ENCODE data around the gene HNRNPLL. TPM values are rescaled to one million over a fixed set of nuclear protein-coding genes. Genes with fewer than 3 reads are reported as not detected.

The HNRNPLL gene
- total RNA-seq, 2 experiments from 2014 or later, result 79.3 to 82.0 TPM

DNA sequence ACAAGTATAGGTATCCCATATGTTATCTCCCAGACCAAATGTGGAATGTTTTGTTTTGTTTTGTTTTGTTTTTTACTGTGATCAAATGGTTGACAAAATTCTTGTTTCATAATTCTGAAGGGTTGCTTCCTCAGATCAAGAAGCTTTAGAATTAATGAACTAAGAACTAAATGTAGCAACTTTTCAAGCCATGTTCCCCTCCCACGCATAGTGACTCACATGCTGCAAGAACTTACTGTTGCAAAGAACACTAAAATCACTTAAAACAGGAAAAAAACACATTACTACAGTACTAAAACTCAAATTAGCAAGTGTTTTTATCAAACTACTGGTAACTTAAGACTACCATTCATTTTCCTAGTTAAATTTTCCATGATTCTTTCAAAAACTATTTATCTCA is 30.6 kb downstream of the HNRNPLL start:
- ChIA-PET CTCF (interaction anchor here (1.2 kb wide), 1 partner anchor 176 kb away, joined by 3 read pairs; no protein-coding TSS in a partner anchor), POLR2A (interaction anchor here (1.1 kb wide), 2 partner anchors 14 to 179 kb away, joined by 3 to 7 read pairs; partner anchors contain the start of gene SRSF7)

DNA sequence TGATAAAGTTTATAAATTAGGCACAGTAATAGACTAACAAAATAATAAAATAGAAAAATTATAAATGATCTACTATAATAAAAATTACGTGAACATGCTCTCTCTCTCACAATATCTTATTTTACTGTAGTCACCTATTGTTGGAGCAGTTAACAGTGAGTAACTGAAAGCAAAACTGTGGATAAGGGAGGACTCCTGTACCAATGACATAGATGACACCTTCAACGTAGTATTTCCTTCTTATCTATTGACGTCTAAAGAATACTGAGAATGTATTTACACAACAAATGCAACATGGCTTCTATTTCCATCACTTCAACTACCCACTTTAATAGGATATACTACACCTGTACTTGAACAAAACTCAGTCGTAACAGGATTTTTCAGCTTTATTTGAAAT is 31.5 kb downstream of the HNRNPLL start:
- CTCF ChIA-PET, result interaction anchor here (1.2 kb wide), 1 partner anchor 177 kb away, joined by 3 read pairs; no protein-coding TSS in a partner anchor
- POLR2A ChIA-PET, result no interaction called here

- POLR2A ChIA-PET, result no interaction called here
- CTCF ChIA-PET, result no interaction called here
Measured at GRCh38 chr2:38568724-38569436, 33.8 kb downstream of the HNRNPLL start.

GRCh38 chr2:38565333-38565732 is 37.4 kb downstream of the HNRNPLL start:
- CTCF ChIA-PET, result interaction anchor here (0.7 to 1.4 kb wide), 4 partner anchors 14 to 289 kb away, joined by 4 to 5 read pairs (median 5); no protein-coding TSS in a partner anchor
- POLR2A ChIA-PET, result interaction anchor here (0.5 to 0.9 kb wide), 2 partner anchors 36 to 46 kb away, joined by 4 to 6 read pairs; no protein-coding TSS in a partner anchor

DNA sequence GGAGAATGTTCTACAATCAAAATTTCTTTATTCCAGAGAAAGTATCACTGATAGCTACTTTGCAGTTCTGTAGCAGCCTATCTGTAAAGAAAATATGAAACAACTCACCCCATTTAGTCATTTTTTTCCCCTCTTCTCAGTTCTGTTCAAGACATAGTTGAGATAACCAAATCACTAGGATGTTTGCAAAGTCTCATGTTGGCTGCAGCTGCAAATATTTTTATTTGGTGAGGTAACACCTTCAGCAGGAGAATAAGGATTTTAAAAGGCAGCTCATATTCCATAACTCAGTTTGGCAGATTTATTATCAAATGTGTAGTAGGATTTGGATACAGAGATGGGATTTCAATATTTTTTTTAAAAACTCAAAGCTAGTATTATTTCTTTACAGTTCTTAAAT is 41.0 kb downstream of the HNRNPLL start:
- POLR2A ChIA-PET, result interaction anchor here (0.6 kb wide), 2 partner anchors 90 to 186 kb away, joined by 3 to 5 read pairs; no protein-coding TSS in a partner anchor

DNA sequence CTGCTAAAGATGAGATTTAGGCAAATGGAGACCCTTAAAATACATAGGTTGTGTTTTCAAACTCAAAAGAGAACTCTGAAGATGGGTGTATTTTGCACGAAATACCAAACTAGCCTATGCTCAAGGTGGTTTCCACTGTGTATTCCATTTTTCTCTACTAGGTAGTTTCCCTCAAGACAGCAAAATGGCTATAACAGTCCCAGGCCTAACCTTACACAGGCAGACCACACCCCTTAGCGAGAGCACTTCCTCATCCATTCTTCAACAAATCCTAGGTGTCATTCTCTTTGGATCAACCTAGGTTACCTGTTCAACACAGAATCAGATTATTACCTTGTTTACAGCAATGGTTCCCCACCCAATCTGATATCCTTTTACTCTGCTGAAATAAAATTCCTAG is 42.6 kb downstream of the HNRNPLL start:
- ChIA-PET POLR2A (no interaction called here), CTCF (no interaction called here)

More for the DNA sequence above, 41.0 kb downstream of the HNRNPLL start:
- CTCF ChIA-PET, result interaction anchor here (0.5 to 2.1 kb wide), 2 partner anchors 20 to 251 kb away, joined by 4 to 5 read pairs; no protein-coding TSS in a partner anchor

- POLR2A ChIA-PET, result no interaction called here
Measured at GRCh38 chr2:38557981-38558380, 44.7 kb downstream of the HNRNPLL start.

DNA sequence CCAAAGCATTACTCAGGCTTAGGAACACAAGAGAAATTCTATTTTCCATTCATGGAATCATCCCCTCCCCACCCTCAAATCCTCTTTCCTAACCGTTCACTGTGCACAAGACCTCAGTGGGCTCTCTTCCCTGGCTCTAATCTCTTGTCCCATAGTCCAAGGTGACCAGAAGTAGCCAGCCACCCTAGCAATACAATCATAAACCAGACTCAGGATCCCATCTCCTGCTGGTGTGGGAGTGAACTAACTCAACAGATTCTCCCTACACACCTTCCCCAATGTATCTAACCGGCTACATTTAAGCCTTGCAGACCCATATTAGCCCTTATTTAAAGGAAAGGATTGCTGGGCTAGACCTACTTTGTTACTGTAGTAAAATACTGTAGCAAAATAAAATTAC is 45.5 kb downstream of the HNRNPLL start:
- CTCF ChIA-PET, result no interaction called here
- POLR2A ChIA-PET, result no interaction called here

More at GRCh38 chr2:38557981-38558380, 44.7 kb downstream of the HNRNPLL start:
- CTCF ChIA-PET, result interaction anchor here (0.9 kb wide), 1 partner anchor 242 kb away, joined by 3 read pairs; no protein-coding TSS in a partner anchor

- ChIA-PET CTCF (interaction anchor here (0.5 kb wide), 1 partner anchor 142 kb away, joined by 3 read pairs; no protein-coding TSS in a partner anchor), POLR2A (interaction anchor here (1.5 kb wide), 1 partner anchor 11 kb away, joined by 3 read pairs; no protein-coding TSS in a partner anchor)
Measured at GRCh38 chr2:38556006-38556801, 46.5 kb downstream of the HNRNPLL start.

DNA sequence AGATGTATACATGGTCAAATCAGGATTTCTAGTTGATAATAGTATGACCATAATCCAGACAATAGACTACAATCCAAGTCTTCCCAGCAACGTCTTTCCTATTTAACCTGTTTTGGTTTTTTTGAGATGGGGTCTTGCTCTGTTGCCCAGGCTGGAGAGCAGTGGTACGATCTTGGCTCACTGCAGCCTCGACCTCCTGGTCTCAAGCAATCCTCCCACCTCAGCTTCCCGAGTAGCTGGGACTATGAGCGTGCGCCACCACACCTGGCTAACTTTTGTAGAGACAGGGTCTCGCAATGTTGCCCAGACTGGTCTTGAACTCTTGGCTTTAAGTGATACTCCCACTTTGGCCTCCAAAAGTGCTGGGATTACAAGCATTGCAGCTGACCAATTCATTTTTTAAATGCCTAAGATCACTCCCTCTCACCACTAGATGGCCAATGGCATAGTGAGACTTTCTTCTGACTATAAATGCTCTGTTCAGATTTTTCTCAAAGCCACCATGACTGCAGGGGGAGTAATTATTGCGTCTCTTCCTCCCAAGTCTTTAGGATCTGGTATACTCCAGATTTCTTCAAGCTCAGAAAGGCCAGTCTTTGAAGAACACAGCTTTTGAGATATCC is 47.6 kb downstream of the HNRNPLL start:
- CTCF ChIA-PET, result interaction anchor here (1.3 kb wide), 1 partner anchor 16 kb away, joined by 3 read pairs; no protein-coding TSS in a partner anchor
- POLR2A ChIA-PET, result interaction anchor here (0.6 to 1.5 kb wide), 2 partner anchors 13 to 153 kb away, joined by 3 to 9 read pairs; no protein-coding TSS in a partner anchor

DNA sequence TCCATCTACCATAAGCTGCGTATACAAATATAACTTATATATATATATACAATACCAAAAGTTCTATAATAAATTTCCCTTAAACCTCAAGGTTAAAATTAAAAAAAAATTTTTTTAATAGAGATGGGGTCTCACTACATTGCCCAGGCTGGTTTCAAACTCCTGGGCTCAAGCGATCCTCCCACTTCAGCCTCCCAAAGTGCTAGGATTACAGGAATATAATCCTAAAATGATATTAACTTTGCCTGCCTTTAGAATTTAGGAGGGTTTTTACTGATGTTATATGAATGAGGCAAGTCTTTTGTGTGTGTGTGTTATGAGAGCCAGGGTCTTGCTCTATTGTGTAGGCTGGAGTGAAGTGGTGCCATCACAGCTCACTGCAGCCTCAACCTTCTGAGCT is 49.2 kb downstream of the HNRNPLL start:
- ChIA-PET POLR2A (interaction anchor here (0.9 kb wide), 1 partner anchor 9 kb away, joined by 9 read pairs; no protein-coding TSS in a partner anchor), CTCF (interaction anchor here (1.3 kb wide), 1 partner anchor 14 kb away, joined by 3 read pairs; no protein-coding TSS in a partner anchor)

DNA sequence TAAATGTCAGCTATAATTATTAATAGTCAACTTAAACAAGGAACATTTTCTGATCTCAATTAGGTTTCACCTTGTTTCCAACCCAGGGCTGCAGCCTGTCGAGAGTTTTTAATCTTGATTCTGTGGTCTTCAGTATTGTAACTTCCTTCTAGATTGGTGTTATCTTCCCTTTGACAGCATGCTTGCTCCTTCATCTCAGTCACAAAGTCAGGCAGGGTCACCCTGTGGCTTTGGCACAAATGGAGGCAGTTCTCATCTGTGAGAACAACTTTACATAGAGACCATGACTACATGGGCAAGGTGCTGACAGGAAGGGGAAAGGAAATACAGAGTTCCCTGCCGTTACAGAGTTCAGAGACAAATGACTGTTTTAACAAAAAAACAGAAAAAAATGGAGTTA is 50.5 kb downstream of the HNRNPLL start:
- POLR2A ChIA-PET, result no interaction called here

GRCh38 chr2:38551746-38552145 is 51.0 kb downstream of the HNRNPLL start:
- CTCF ChIA-PET, result no interaction called here
- POLR2A ChIA-PET, result no interaction called here

More for the DNA sequence above, 50.5 kb downstream of the HNRNPLL start:
- CTCF ChIA-PET, result no interaction called here

DNA sequence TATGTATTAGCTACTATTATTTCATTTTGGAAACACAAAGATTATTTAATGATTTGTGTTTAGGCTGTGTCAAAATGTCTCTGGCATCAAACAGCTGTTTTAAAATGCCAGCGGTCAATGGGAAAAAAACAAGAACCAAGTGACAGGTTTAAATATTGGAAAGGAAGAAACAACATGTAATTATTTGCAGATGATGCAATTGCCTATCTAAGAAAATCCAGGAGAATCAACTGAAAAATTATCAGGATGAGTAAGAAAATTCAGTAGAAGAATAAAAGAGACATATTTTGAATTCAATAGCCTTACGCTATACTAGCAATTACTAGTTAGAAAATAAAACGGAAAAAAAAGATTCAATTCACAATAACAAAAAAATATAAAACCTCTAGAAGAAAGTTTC is 51.6 kb downstream of the HNRNPLL start:
- POLR2A ChIA-PET, result no interaction called here
- CTCF ChIA-PET, result no interaction called here

GRCh38 chr2:38549851-38550250 is 52.9 kb downstream of the HNRNPLL start:
- POLR2A ChIA-PET, result no interaction called here

DNA sequence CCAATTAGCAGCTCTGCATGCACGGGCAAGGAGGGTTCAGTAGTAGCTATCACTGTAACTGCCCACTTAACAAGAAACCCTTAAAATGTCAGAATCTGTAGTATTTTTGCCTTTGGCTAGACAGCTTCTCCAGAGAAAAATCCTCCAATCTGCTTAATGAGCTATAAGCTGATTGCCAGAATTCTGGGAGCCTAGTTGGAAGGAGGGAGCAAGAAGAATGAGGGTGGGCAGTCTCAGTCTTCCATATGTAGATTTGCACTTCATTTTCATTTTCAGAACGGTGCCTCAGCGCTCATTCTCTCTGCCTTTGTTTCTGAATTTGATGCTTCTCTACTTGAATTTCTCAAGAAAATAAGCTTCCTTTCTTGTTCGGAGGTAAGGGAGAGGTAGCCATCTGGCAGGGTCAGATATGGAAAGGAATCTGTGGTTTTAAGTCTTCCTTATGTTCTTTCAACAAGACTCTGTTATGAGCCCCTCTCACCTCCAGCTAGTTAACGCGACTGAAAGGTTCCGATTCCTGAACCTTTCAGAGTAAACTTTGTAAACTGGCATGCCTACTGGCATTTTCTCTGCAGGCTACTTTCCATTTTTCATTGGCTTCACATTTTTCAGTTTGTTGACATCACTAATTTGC is 53.5 kb downstream of the HNRNPLL start:
- POLR2A ChIA-PET, result interaction anchor here (1.4 kb wide), 1 partner anchor 202 kb away, joined by 6 read pairs; the partner anchor contains the start of gene SRSF7
- CTCF ChIA-PET, result interaction anchor here (0.8 kb wide), 1 partner anchor 30 kb away, joined by 3 read pairs; no protein-coding TSS in a partner anchor

More at GRCh38 chr2:38549851-38550250, 52.9 kb downstream of the HNRNPLL start:
- CTCF ChIA-PET, result interaction anchor here (0.8 kb wide), 1 partner anchor 30 kb away, joined by 3 read pairs; no protein-coding TSS in a partner anchor

GRCh38 chr2:38547791-38548190 is 54.9 kb downstream of the HNRNPLL start:
- ChIA-PET CTCF (interaction anchor here (0.7 kb wide), 2 partner anchors 43 to 413 kb away, joined by 4 to 5 read pairs; no protein-coding TSS in a partner anchor), POLR2A (interaction anchor here (0.6 to 1.4 kb wide), 4 partner anchors 11 to 1157 kb away, joined by 4 to 6 read pairs (median 5); partner anchors contain the start of gene SRSF7)

DNA sequence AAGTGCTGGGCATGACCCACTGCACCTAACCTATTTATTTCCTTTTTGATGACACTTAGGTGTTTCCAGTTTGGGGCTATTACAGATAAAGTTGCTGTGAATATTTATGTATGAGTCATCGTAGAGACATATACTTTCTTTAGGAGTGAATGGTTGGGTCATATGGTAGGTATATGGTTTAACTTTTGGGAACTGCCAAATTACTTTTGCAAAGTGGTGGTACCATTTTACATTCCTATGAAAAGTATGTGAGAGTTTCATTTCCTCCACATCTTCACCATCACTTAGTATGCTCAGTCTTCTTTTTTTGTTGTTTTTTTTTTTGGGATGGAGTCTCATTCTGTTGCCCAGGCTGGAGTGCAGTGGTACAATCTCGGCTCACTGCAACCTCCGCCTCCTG is 56.1 kb downstream of the HNRNPLL start:
- CTCF ChIA-PET, result no interaction called here

More for the DNA sequence above, 56.1 kb downstream of the HNRNPLL start:
- POLR2A ChIA-PET, result no interaction called here

All from activated CD8-positive, alpha-beta memory T cell treated with anti-CD3 and anti-CD28 coated beads for 36 hours (primary cell).